ENCODE measurements around the gene MAPK1.
A peak's percentile ranks its signal among the peaks of the same experiment; 100 is the strongest.
"Not testable (repeated sequence)": the region's sequence is repeated elsewhere in the genome, so short reads cannot be mapped to it uniquely, and the experiment has no call there.

The MAPK1 gene

DNA sequence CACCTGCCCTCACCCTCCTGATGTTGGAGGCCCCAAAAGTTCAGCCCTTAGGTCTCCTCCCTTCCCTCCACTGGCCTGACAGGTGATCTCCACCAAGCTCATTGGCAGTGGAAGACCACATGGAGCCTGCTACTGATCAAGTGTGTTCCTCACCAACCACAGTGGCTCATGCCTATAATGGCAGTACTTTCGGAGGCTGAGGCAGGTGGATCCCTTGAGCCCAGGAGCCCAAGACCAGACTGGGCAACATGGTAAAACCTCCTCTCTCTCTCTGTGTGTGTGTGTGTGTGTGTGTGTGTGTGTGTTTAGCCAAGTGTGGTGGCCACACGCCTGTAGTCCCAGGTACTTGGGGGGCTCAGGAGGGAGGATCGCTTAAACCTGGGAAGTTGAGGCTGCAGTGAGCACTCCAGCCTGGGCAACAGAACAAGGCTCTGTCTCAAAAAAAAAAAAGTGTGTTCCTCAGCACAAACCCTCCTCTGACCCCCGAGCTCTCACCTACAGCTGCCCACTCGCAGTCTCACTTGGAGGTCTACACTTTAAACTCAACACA, 127.5 kb downstream of the MAPK1 start:
- no peak for DNase-seq

DNA sequence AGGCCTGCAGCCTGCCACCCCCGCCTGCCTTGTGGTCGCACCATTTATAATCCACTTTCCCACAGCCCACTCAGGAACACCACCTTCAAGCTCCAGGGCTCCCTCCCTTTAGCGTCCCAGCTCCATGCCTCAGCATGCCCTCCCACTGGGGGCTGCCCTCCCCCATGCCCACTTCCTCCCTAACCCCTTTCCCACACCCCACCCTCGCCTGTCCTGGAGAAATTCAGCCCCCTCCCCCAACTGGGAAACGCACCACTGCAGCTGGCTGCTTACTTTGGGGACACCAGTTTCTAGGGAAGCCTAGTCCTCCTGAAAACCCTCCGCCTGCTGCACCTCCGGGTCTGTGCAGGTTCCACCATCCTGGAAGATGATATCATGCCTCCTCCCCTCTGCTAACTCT, 128.5 kb downstream of the MAPK1 start:
- in situ Hi-C loops (cut with HindIII; ENCODE audit: low pct_ligation_motif_present, low pct_unique_long_range_greater_than_20kb, low sequenced_read_pairs), result no loop called here
- DNase-seq, result no peak

More for the DNA sequence above, 127.5 kb downstream of the MAPK1 start:
- in situ Hi-C loops (cut with HindIII; ENCODE audit: low pct_ligation_motif_present, low pct_unique_long_range_greater_than_20kb, low sequenced_read_pairs), result no loop called here

DNA sequence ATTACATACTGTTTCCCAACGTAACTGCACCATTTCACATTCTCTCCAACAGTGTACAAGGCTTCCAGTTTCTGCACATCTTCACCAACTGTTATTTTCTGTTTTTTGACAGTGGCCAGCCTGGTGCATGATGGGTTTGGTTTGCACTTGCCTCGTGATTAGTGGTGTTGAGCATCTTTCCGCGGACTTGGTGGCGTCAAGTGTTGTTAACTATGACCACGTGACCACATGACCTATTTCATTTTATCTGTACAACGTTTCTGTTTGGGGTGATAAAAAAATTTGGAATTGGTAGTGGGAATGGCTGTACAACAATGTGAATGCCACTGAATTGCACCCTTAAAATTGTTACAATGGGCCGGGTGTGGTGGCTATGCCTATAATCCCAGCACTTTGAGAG, 129.4 kb downstream of the MAPK1 start:
- in situ Hi-C loops (cut with HindIII; ENCODE audit: low pct_ligation_motif_present, low pct_unique_long_range_greater_than_20kb, low sequenced_read_pairs), result no loop called here
- DNase-seq, result no peak

DNA sequence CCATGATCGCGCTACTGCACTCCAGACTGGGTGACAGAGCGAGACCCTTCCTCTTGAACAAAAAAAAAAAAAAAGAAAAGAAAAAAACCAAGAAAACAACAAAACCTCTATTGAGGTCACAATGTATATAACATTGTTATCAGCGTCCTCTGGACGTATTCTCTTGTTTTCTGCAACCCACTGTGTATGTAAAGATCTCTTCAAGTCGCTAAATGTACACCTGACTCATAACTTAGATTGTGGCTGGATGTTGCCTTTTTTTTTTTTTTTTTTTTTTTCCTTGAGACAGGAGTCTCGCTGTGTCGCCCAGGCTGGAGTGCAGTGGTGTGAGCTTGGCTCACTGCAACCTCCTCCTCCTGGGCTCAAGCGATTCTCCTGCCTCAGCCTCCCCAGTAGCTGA, 130.5 kb downstream of the MAPK1 start:
- in situ Hi-C loops (cut with HindIII; ENCODE audit: low pct_ligation_motif_present, low pct_unique_long_range_greater_than_20kb, low sequenced_read_pairs), result no loop called here

DNA sequence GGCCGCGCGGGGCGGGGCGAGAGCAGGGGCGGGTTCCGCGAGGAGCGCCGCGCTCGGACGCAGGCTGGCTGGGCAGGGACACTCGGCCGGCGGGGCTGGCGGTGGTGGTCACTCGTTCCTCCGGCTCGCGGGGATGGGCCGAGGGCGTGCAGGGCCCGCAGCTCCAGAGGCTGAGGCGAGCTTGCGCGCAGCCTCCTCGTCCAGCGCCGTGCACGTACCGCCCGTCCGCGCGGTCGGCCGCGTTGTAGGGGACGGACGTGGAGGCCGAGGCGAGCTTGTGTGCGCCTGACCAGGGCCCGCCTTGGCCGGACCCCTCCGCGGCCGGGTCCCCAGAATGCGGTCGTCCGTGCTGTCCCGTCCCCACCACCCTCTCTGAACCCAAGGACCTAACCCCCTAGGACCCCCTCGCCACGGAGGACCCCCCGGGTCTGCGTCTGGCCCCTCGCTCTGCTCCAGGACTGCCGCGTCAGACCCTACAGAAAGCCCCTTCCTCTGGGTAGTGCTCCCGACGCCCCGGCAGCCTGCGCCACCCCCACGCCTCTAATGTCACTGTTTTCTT, 131.3 kb downstream of the MAPK1 start:
- no peak for DNase-seq
- in situ Hi-C loops (cut with HindIII; ENCODE audit: low pct_ligation_motif_present, low pct_unique_long_range_greater_than_20kb, low sequenced_read_pairs), result no loop called here

More for the DNA sequence above, 130.5 kb downstream of the MAPK1 start:
- DNase-seq, result no peak

DNA sequence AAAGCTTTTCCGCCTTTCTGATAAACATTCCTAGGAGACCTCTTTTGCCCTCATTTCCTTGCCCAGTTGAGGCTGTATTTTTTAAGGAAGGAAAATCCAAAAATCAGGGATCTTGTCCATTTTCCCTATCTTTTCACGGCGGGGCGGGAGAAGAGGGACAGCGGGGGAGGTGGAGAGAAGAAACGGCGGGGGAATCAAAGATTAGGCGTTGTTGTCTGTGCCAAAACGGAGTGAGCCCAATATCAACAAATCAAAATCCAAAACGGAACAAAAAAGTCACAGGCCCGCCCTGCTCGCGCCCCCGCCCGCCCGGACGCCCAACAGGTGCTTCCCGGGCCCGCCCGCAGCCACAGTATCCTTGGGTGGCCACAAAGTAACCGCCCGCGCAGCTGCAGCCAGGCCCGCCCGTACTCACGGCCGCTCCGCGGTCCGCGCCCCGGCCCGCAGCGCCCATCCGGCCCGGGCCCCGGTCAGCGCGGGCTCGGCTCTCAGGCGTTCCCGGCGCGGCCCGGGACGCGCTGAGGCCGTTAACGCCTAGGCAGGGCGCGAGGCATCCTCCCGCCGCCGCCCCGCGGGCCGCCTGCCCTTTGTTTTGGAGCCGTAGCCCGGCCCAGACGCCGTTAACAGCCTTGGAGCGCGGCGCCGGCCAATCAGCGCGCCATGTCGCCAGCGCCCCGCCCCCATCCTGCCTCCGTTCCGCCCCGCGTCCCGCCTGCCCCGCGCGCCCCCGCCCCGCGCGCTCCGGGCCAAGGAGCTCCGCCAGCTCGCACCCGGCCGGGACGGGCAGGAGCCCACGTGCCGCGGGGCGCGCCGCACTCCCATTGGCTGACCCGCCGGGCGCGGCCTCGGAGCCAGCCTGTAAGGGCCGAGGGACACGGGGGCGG, 132.0 kb downstream of the MAPK1 start, which contains the start of gene YPEL1:
TSS of gene YPEL1 (minus strand) at position 595 of the 884 bp plus-strand sequence. CDS start 25,050 bp downstream, outside the sequence.
- peak; percentile 91 for DNase-seq
- in situ Hi-C loops (cut with HindIII; ENCODE audit: low pct_ligation_motif_present, low pct_unique_long_range_greater_than_20kb, low sequenced_read_pairs), result no loop called here

DNA sequence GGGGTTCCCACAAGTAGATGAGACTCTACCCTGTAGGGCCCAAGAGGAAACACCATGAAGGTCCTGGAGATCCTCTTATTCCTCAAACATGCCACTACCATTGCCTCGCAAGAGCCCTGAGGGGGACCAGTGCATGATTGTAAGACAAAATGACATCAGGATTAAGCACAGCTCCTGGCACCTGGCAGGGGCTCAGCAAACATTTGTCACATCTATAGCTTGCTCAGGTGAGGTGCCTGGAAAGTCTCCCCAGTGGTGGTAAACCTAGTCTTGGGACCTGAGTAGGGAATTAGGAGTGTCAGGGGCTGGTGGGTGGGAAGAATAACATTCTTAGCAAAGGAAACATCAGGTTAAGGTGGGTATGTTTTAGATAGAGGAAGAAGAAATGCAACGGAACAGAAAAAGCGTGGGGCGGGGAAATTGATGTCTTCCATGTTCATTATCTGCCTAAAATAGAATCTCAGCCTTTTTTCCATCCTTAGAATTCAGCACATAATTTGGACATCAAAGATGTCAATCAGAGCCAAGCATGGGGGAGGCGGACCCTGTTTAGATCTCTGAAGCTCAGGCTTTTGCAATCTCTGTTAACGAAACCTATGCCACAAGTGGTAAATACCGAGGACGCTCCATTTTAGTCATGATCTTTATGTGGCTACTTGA, 132.8 kb downstream of the MAPK1 start:
- DNase-seq, result no peak
- in situ Hi-C loops (cut with HindIII; ENCODE audit: low pct_ligation_motif_present, low pct_unique_long_range_greater_than_20kb, low sequenced_read_pairs), result no loop called here

DNA sequence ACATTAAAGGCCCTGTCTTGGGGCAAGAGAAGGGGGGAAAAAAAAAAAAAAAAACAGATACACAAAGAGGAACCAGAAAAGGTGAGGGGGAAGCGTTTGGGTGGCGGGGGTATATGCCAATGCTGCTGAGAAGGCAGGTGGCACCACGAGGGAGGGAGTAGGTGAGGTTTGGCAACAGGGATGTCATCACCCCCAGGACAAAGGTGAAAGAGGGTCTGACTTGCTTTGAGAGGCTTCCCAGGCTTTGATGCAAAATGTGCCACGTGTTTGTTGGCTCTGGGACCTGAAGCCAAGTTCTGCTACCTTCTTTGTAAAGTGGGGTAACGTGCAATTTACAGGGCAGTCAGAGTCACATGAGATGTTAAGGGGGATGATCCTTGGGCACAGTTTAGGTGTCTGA, 135.9 kb downstream of the MAPK1 start:
- no peak for DNase-seq
- in situ Hi-C loops (cut with HindIII; ENCODE audit: low pct_ligation_motif_present, low pct_unique_long_range_greater_than_20kb, low sequenced_read_pairs), result no loop called here

DNA sequence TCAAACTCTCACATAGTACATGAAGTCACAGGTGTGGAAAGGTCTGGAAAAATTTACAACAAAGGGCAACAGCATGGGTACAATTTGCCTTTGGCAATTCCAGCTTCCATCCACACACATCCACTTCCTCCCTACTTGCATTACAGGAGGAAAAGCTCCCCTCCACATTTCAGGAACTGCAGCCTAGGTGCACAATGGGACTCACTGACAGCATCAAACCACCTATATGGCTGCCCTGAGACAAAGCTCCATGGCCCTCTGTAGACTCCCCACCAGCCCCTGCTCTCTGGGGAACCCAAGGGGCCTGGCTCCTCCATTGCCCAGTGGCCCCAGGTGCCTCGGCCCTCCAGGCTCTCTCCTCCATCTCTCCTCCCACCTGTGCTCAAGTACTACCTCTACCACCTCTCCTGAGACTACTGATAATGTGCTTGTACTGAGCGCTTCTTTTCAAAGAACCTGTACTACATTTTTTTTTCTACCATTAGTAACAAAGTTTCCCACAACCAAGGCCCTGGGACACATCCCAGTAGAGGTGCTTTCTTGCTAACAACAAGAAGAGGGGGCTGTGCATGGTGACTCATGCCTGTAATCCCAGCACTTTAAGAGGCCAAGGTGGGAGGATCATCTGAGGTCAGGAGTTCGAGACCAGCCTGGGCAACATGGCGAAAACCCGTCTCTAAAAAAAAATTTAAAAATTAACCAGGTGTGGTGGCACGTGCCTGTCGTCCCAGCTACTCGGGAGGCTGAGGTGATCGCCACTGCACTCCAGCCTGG, 136.7 kb downstream of the MAPK1 start:
- DNase-seq, result no peak
- in situ Hi-C loops (cut with HindIII; ENCODE audit: low pct_ligation_motif_present, low pct_unique_long_range_greater_than_20kb, low sequenced_read_pairs), result no loop called here

DNA sequence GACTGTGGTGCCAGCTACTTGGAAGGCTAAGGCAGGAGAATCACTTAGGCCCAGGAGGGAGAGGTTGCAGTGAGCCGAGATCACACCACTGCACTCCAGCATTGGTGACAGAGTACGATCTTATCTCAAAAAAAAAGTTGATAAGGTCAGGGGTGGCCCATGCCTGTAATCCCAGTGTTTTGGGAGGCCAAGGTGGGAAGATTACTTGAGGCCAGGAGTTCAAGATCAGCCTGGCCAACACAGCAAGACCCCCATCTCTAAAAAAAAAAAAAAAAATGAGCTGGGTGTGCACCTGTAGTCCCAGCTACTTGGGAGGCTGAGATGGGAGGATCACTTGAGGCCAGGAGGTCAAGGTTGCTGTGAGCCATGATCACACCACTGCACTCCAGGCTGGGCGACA, 138.3 kb downstream of the MAPK1 start:
- DNase-seq; in situ Hi-C loops (cut with HindIII; ENCODE audit: low pct_ligation_motif_present, low pct_unique_long_range_greater_than_20kb, low sequenced_read_pairs): not testable (repeated sequence)

DNA sequence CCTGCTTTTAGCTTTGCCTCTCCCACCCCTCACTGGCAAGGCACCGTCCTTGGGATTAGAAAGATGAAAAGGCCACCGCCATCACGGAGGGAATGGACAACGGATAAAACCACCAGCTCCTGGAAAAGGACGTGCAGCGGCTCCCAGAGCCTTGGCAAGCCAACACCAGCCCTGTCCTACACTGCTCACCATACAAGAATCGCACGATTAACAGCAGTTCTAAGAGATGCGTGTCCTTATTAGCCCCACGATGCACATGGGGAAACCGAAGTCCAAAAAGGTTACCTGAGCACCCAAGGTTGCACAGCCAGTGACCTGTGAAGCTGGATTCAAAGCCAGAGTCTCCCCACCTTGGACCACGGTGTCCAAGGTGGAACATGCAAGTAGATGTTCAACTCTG, 139.2 kb downstream of the MAPK1 start:
- no peak for DNase-seq
- in situ Hi-C loops (cut with HindIII; ENCODE audit: low pct_ligation_motif_present, low pct_unique_long_range_greater_than_20kb, low sequenced_read_pairs), result no loop called here

DNA sequence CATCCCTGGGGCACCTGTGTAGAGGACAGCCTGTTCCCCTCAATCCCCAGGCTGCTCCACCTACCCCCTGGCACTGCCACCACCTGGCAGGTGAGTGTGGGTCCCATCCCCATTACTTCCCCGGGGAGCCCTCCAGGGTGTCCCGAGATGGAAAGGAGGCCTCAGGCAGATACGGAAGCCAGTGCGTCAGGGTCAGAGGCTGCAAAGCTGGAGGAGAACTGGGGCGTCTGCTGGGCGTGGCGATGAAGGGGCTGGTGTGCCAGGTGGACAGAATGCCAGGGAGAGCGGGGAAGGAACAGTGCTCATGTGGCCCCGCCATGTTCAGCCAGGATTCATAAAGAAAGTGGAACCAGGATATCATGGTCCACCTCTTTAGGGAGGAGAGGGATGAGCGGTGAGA, 139.7 kb downstream of the MAPK1 start:
- DNase-seq, result no peak
- in situ Hi-C loops (cut with HindIII; ENCODE audit: low pct_ligation_motif_present, low pct_unique_long_range_greater_than_20kb, low sequenced_read_pairs), result no loop called here

DNA sequence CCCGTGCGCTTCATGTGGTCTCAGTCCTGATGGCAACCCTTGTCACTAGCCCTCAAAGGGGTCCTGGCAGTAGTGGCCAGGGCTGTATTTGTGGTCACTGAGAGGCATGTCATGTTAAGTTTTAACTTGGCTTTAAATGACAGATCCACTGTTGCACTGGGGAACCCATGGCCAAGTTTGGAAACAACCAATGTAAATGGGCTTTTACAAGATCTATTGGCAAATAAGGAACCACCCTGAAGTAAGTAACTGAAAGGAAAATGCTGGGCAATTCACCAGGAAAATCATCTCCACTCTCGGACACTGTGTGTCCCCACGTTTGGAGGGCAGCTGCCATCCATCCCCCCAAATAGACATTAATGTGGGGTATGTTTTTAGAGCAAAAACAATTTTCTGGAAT, 140.3 kb downstream of the MAPK1 start:
- DNase-seq, result no peak
- in situ Hi-C loops (cut with HindIII; ENCODE audit: low pct_ligation_motif_present, low pct_unique_long_range_greater_than_20kb, low sequenced_read_pairs), result no loop called here

DNA sequence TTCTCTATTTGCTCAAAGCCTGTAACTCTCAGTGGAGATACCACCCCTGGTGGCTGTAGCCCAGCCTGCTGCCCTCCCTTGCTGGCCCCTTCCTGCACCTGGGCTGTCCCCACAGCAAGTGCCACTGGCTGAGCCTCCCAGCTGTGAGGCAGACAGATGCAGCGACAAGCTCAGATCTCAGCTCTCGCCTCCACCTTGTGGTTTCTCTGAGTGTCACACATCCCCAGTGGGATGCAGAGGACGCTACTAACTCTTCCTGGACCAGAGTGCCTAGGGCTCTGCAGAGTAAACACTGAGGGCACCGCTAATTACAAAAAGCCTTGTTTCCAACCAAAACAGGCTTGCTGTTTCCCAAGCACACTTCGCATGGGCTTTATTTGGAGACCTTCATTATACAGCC, 140.8 kb downstream of the MAPK1 start:
- DNase-seq, result peak; percentile 9
- in situ Hi-C loops (cut with HindIII; ENCODE audit: low pct_ligation_motif_present, low pct_unique_long_range_greater_than_20kb, low sequenced_read_pairs), result no loop called here

DNA sequence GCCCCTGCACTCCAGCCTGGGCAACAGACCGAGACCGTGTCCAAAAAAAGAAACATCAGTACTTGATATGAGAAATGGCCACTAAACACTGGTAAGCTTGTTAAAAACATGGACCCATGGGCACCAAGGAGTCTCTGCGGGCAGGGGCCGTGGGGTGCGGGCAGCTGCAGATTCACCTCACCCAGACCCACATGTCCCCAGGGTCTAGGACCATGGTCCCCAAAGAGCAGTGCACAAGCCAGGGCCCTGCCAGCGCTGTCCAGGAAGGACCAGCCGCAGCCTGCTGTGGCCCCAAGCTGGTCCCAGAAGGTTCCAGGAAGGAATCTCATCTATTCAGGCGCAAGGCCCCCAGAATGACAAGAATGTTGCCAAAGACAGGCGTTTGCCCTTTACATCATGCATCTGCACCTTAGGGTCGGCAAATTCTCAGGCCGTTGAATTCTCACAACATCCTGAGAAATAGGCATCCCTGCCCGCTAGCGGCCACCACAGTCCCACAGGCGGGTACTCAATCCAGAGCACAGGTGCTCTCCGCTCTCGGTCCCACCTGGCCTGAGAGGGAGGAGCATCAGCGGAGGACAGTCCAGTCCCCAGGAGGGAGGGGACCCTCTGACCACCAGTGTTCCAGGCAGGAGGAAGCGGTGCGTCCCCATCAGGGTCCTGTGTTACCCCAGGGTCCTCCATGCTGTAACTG, 141.3 kb downstream of the MAPK1 start:
- DNase-seq, result no peak
- in situ Hi-C loops (cut with HindIII; ENCODE audit: low pct_ligation_motif_present, low pct_unique_long_range_greater_than_20kb, low sequenced_read_pairs), result no loop called here

DNA sequence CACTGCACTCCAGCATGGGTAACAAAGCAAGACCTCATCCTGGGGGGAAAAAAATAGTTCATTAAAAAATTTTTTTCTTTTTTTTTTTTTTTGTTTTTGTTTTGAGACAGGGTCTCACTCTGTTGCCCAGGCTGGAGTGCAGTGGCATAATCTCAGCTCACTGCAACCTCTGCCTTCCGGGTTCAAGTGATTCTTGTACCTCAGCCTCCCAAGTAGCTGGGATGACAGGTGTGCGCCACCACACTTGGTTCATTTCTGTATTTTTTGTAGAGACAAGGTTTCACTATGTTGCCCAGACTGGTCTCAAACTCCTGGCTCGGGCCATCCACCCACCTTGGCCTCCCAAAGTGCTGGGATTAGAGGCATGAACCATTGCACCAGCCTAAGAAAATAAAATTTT, 142.9 kb downstream of the MAPK1 start:
- in situ Hi-C loops (cut with HindIII; ENCODE audit: low pct_ligation_motif_present, low pct_unique_long_range_greater_than_20kb, low sequenced_read_pairs); DNase-seq: not testable (repeated sequence)

DNA sequence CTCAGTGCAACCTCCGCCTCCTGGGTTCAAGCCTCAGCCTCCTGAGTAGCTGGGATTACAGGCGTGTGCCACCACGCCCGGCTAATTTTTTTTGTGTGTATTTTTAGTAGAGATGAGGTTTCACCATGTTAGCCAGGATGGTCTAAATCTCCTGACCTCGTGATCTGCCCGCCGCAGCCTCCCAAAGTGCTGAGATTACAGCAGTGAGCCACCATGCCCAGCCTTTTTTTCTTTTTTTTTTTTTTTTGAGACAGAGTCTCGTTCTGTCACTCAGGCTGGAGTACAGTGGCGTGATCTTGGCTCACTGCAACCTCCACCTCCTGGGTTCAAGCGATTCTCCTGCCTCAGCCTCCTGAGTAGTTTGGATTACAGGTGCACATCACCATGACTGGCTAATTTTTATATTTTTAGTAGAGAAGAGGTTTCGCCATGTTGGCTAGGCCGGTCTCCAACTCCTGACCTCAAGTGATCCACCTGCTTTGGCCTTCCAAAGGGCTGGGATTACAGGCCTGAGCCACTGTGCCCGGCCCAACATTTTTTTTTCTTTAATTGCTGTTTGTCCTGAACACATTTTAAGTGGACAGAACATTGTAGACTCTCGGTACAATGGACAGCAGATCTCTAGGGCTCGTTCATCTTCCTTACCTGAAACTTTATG, 146.1 kb downstream of the MAPK1 start:
- DNase-seq; in situ Hi-C loops (cut with HindIII; ENCODE audit: low pct_ligation_motif_present, low pct_unique_long_range_greater_than_20kb, low sequenced_read_pairs): not testable (repeated sequence)

Measured in ACHN (cell line).